DND-41 (cell line): ENCODE measurements around the gene LSP1.

Source experiments
- ATAC-seq: fragments of 200-7000 bp; cut with Tn5 transposase; 3 replicates; pipeline ENCODE4 v1.9.1; 2021; ENCODE audit warnings: low read depth; ENCODE audit not compliant: insufficient read depth
- DNase-seq: peaks from one replicate; pipeline ENCODE4 v3.0.0-alpha.2; 2020
- H2AFZ ChIP-seq: 2 replicates; pipeline ENCODE4 v1.6.0; 2012; ENCODE audit warnings: low read depth, low read length
- H3K27ac ChIP-seq: 2 replicates; pipeline ENCODE4 v1.5.1; 2012; ENCODE audit warnings: low read length, inconsistent platforms
- H3K27me3 ChIP-seq: fragments of 200-600 bp; sonication (generic); 2 replicates; pipeline ENCODE4 v1.6.0; 2012; ENCODE audit warnings: low read length, mild to moderate bottlenecking, inconsistent platforms; ENCODE audit not compliant: insufficient read depth, poor library complexity
- H3K36me3 ChIP-seq: 2 replicates; pipeline ENCODE4 v1.5.1; 2012; ENCODE audit warnings: low read length, inconsistent platforms; ENCODE audit not compliant: insufficient read depth
- H3K4me1 ChIP-seq: 2 replicates; pipeline ENCODE4 v1.5.1; 2012; ENCODE audit warnings: mild to moderate bottlenecking, low read length; ENCODE audit not compliant: insufficient read depth
- H3K4me2 ChIP-seq: 2 replicates; pipeline ENCODE4 v1.6.0; 2012; ENCODE audit warnings: mild to moderate bottlenecking, moderate library complexity, low read length, inconsistent platforms; ENCODE audit not compliant: insufficient read depth
- H3K4me3 ChIP-seq, 2 experiments: fragments of 200-600 bp in 1 of 2; shearing (Covaris generic) in 1 of 2; 2 replicates each; pipeline ENCODE4 v1.5.1; 2012 to 2016; ENCODE audit warnings: inconsistent platforms in 2 of 2, low read length in 2 of 2, mild to moderate bottlenecking in 2 of 2, low read depth in 1 of 2, moderate library complexity in 1 of 2
- H3K79me2 ChIP-seq: 2 replicates; pipeline ENCODE4 v1.6.0; 2012; ENCODE audit warnings: low read length, inconsistent platforms; ENCODE audit not compliant: insufficient read depth
- H3K9ac ChIP-seq: 2 replicates; pipeline ENCODE4 v1.6.0; 2012; ENCODE audit warnings: low read depth, mild to moderate bottlenecking, inconsistent platforms, low read length, moderate library complexity
- H3K9me3 ChIP-seq: 2 replicates; pipeline ENCODE4 v1.5.1; 2012; ENCODE audit warnings: low read length, moderate library complexity, mild to moderate bottlenecking, inconsistent platforms; ENCODE audit not compliant: insufficient read depth, severe bottlenecking
- H4K20me1 ChIP-seq: 2 replicates; pipeline ENCODE4 v1.6.0; 2012; ENCODE audit warnings: low read length; ENCODE audit not compliant: insufficient read depth
- CTCF ChIP-seq: IDR thresholded peaks from 2 replicates; pipeline ENCODE4 v1.5.1; 2012; ENCODE audit warnings: borderline replicate concordance, low read length, moderate library complexity, mild to moderate bottlenecking; ENCODE audit not compliant: poor library complexity, severe bottlenecking; ENCODE audit errors: extremely low read depth
- EZH2 ChIP-seq: IDR thresholded peaks from 3 replicates; pipeline ENCODE4 v1.6.1; 2012; ENCODE audit warnings: borderline replicate concordance, low read depth, mild to moderate bottlenecking, moderate library complexity, low read length, inconsistent platforms; ENCODE audit not compliant: severe bottlenecking

LSP1 gene

DNA sequence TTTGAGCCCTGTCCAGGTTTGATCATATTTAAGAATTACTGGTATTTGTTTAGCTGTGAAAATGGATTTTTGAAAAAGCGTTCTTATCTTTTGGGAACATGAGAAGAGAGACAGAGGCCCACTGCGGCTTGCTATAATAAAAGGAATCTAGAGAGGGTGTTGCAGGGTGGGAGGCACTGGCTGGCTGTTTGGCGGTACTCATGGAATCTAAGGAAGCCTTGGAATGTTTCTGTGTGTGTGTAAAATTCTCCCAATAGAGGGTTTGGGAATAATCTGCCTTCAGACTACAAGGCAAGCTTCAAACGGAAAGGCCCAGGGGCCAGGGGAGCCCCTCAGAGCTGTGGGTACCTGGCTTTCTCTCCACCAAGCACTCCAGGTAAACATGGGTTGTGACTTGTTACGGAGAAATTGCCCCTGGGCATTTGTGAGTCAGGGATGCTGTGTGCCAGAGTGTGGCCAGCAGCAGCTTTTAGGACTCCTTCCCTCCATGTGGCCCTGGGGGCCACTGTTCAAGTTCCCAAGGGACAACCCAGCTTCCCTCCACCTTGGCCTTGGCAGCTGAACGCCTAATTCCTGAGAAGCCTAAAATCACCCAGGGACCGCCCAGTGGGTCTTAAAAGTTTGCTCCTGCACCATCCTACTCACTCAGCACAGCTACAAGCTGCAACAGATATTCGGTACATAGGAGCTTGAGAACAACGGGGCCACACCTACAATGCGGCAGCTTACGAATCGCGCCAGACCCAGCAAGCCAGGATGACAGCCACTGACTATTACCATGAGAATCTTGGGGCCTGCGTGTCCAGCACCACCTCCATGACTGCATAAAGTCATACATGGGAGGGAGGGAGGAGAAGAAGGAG is 32.2 kb upstream of the LSP1 start:
- H3K27ac ChIP-seq: no peak overlapping the region
- ATAC-seq (no peak), DNase-seq (no peak)
- no peak overlapping the region for H3K4me2 ChIP-seq
- no peak overlapping the region for H3K9ac ChIP-seq
- no peaks in the 10 kb centered on the region for H3K27me3 ChIP-seq
- no peaks in the 10 kb centered on the region for H3K36me3 ChIP-seq
- H4K20me1 ChIP-seq: no peaks in the 10 kb centered on the region
- no peak overlapping the region for H3K4me3 ChIP-seq
- no peak overlapping the region for H2AFZ ChIP-seq
- no peaks in the 10 kb centered on the region for H3K4me1 ChIP-seq
- TF ChIP-seq CTCF (no peak), EZH2 (no peak)
- H3K79me2 ChIP-seq: no peaks in the 10 kb centered on the region
- H3K9me3 ChIP-seq: peaks cover 8% of the 10 kb centered on the region

- Histone ChIP-seq H3K9me3 (peaks cover 8% of the 10 kb centered on the region), H4K20me1 (no peaks in the 10 kb centered on the region), H3K79me2 (no peaks in the 10 kb centered on the region), H3K27me3 (no peaks in the 10 kb centered on the region), H3K36me3 (no peaks in the 10 kb centered on the region), H3K27ac (no peak overlapping the region), H3K9ac (no peak overlapping the region), H3K4me2 (no peak overlapping the region), H3K4me3 (no peak overlapping the region), H3K4me1 (no peaks in the 10 kb centered on the region), H2AFZ (no peak overlapping the region)
- ATAC-seq (no peak), DNase-seq (no peak)
- TF ChIP-seq EZH2 (no peak), CTCF (no peak)
These were observed 31.3 kb upstream of the LSP1 start for GRCh38 chr11:1821562-1821961.

- Histone ChIP-seq H3K36me3 (no peaks in the 10 kb centered on the region), H3K4me2 (no peak overlapping the region), H3K4me3 (no peak overlapping the region), H3K9ac (no peak overlapping the region), H3K4me1 (no peaks in the 10 kb centered on the region), H3K79me2 (no peaks in the 10 kb centered on the region), H3K9me3 (peaks cover 8% of the 10 kb centered on the region), H2AFZ (no peak overlapping the region), H4K20me1 (no peaks in the 10 kb centered on the region), H3K27me3 (no peaks in the 10 kb centered on the region), H3K27ac (no peak overlapping the region)
- DNase-seq (no peak), ATAC-seq (no peak)
- TF ChIP-seq EZH2 (no peak), CTCF (no peak)
These were observed 30.1 kb upstream of the LSP1 start for GRCh38 chr11:1822648-1823375.
